Middle frontal gyrus (tissue), 1 donor: ENCODE data around the gene CLASP2.
"Not testable (repeated sequence)": the region's sequence is repeated elsewhere in the genome, so short reads cannot be mapped to it uniquely, and the experiment has no call there.

Experiments
- DNase-seq: peaks from one replicate; pipeline ENCODE4 v3.0.0-alpha.2; 2015; ENCODE audit warnings: low spot score; ENCODE audit errors: extremely low spot score

CLASP2 gene

GRCh38 chr3:33717866-33718594 lies at the start of gene CLASP2:
CLASP2 (minus strand) TSS chr3:33718254; CDS start chr3:33718002, 252 bp downstream.
- DNase-seq: peak; percentile 74

- no peak for DNase-seq
Measured at GRCh38 chr3:33758864-33759263, 40.8 kb upstream of the CLASP2 start.

- no peak for DNase-seq
Measured at GRCh38 chr3:33758281-33758680, 40.2 kb upstream of the CLASP2 start.

DNA sequence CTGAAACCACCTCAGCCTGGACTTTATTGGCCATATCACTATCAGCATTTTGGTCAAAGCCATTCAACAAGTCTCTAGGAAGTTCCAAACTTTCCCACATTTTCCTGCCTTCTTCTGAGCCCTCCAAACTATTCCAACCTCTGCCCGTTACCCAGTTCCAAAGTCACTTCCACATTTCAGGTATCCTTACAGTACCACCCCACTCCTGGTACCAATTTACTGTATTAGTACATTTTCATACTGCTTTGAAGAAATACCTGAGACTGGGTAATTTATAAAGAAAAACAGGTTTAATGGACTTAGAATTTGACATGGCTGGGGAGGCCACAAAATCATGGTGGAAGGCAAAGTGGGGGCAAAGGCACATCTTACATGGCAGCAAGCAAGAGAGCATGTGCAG lies 36.3 kb upstream of the CLASP2 start:
- DNase-seq: not testable (repeated sequence)

GRCh38 chr3:33751336-33751735 lies 33.3 kb upstream of the CLASP2 start:
- DNase-seq: no peak

GRCh38 chr3:33750211-33750548 lies 32.1 kb upstream of the CLASP2 start:
- no peak for DNase-seq

DNA sequence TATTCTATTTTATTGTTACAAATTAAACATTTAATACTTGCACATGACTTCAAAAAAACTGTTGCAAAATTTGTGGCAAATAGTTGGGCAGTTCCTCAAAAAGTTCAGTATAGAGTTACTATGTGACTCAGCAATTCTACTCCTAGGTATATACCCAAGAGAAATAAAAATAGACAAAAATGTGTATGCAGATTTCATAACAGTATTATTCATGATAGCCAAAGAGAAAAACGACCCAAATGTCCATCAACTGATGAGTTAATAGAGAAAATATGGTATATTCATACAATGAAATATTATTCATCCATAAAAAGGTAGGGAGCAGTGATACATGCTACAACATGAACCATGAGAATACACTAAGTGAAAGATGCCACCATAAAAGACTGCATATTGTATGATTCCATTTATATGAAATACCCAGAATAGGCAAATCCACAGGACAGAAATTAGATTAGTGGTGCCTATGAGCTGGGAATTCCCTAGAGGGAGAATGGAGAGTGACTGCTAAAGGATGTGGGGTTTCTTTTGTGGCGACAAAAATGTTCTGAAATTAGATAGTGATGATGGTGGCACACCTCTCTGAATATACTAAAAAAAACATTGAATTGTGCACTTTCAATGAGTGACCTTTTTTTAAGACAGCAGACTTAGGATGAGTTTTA lies 31.6 kb upstream of the CLASP2 start:
- no peak for DNase-seq

DNA sequence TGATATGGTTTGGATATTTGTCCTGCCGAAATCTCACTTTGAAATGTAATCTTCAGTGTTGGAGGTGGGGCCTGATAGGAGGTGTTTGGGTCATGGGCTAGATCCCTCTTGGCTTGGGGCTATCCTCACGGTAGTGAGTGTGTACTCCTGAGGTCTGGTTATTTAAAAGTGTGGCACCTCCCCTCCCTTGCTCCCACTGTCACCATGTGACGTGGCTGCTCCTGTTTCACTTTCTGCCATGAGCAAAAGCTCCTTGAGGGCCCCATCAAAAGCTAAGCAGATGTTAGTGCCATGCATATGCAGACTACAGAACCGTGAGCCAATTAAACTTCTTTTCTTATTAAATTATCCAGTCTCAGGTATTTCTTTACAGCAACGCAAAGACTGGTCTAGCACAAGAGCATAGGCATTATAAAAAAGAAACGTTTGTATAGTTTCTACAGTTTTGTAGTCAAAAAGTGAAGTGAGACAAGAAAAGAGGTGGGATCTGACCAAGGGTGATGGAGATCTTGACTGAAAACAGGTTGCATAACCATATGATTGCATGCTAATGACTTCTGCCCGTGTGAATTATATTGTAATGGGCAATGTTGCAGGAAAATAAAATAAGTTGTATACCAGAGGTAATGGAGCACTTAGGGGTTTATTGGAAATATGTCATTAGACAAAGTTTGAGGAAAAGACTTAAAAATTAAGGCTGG lies 28.5 kb upstream of the CLASP2 start:
- no peak for DNase-seq

- no peak for DNase-seq
Measured at GRCh38 chr3:33737146-33737545, 19.1 kb upstream of the CLASP2 start.

- no peak for DNase-seq
Measured at GRCh38 chr3:33732394-33732793, 14.3 kb upstream of the CLASP2 start.

DNA sequence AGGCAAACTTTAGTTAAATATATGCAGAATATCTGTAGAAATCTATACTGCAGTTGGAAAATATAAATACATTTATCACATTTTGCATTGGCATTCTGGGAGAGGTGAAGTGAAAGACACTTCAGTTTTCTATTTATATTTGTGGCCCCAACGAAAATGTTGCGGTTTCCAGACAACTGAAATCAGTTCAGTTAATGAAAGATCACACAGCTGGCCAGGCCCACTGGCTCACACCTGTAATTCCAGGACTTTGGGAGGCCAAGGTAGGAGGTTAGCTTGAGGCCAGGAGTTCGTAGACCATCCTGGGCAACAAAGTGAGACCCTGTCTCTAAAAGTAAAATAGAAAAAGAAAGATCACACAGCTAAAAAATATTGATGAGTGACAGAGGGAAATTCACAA lies 11.9 kb upstream of the CLASP2 start:
- DNase-seq: no peak

DNA sequence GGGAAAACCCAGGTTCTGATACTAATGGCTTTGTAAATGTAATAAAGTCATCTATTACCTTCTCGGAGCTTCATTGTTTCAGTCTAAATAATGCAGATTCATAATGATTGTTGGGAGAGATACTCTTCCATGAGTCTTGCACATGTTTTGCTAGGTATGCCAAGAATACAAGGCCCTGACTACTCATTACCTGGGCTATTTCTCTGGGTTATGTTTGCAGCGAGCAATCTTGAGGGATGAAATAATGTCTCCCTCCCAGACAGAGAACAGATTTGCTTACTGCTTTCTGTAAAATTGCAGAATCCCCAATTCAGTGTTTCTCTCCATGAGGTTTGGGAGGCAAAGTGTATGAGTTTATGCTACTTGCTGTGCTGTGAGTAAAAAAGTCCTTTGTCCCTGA lies 6.2 kb upstream of the CLASP2 start:
- DNase-seq: no peak

GRCh38 chr3:33722626-33723370 lies 4.7 kb upstream of the CLASP2 start:
- no peak for DNase-seq

DNA sequence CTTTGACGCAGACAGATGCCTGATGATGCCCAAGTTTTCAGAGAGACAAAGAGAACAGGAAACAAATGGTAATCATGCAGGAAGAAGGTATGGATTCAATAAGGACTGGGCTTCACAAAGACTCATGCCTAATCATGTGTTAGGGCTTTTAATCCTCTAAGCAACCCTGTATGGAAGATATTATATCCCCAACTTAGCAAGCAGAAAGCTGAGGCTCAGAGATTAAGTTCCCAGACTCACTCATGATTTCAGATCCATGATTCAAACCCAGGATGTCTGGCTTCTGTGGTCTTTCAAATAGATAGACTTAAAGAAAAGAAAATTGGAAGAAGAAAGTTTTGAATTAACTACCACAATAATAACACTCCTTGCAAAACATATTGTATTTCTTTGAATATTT lies 4.1 kb upstream of the CLASP2 start:
- DNase-seq: no peak

GRCh38 chr3:33718595-33718907 lies 497 bp upstream of the CLASP2 start:
- no peak for DNase-seq

DNA sequence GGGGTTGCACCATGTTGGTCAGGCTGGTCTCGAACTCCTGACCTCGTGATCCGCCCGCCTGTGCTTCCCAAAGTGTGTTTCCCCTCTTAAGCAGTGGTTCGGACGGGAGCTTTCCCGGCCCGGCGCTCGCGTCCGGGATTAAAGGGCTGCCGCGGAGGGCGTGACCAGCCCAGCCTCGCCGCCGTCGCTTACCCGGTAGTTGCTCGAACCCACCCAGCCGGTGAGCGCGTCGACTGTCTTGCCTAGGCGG lies 513 bp downstream of the CLASP2 start:
- no peak for DNase-seq

- DNase-seq: no peak
Measured at GRCh38 chr3:33716227-33716626, 1.8 kb downstream of the CLASP2 start.

- DNase-seq: no peak
Measured at GRCh38 chr3:33711100-33711499, 7.0 kb downstream of the CLASP2 start.

GRCh38 chr3:33706056-33706455 lies 12.0 kb downstream of the CLASP2 start:
- no peak for DNase-seq

- DNase-seq: no peak
Measured at GRCh38 chr3:33704891-33705290, 13.2 kb downstream of the CLASP2 start.

- DNase-seq: no peak
Measured at GRCh38 chr3:33699275-33699674, 18.8 kb downstream of the CLASP2 start.

DNA sequence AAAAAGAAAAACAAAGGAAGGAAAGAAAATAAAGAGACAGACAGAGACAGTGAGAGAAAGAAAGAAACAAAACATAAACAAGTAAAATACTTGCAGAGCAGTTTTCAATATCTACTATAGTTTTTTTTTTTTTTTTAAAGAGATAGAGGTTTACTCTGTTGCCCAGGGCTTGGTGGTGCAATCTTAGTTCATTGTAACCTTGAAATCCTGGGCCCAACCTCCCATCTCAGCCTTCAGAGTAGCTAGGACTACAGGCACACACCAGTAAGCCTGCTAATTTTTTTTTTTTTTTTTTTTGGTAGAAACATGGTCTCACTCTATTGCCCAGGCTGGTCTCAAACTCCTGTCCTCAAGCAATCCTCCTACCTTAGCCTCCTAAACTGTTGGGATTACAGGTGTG lies 23.1 kb downstream of the CLASP2 start:
- no peak for DNase-seq
